SU-DHL-6 (cell line): ENCODE results near the gene OR52L1.

ENCODE experiments used
- H2AFZ ChIP-seq: fragments of 200-600 bp; sonication (generic); 2 replicates; pipeline ENCODE4 v1.6.1; 2014; ENCODE audit warnings: low read depth, mild to moderate bottlenecking, moderate library complexity, mixed read lengths, antibody characterized with exemption, low read length; ENCODE audit not compliant: severe bottlenecking
- H3F3A ChIP-seq: fragments of 200-600 bp; shearing (Covaris generic); 2 replicates; pipeline ENCODE4 v1.6.0; 2016; ENCODE audit warnings: antibody characterized with exemption, mild to moderate bottlenecking; ENCODE audit not compliant: insufficient read depth
- H3K27ac ChIP-seq: fragments of 200-600 bp; sonication (generic); 2 replicates; pipeline ENCODE4 v1.5.1; 2016; ENCODE audit warnings: low read depth, mild to moderate bottlenecking, low read length, moderate library complexity, mixed read lengths
- H3K27me3 ChIP-seq: fragments of 200-600 bp; sonication (generic), shearing (Covaris generic); 2 replicates; pipeline ENCODE4 v1.6.0; 2014; ENCODE audit warnings: mild to moderate bottlenecking, low read length
- H3K36me3 ChIP-seq: fragments of 200-600 bp; sonication (generic); 2 replicates; pipeline ENCODE4 v1.6.1; 2014; ENCODE audit warnings: mild to moderate bottlenecking, low read length, mixed read lengths
- H3K4me2 ChIP-seq: fragments of 300-600, 200-600 bp; shearing (Covaris generic), sonication (generic); 2 replicates; pipeline ENCODE4 v1.6.0; 2014; ENCODE audit warnings: low read length, low read depth, mild to moderate bottlenecking; ENCODE audit not compliant: poor library complexity, severe bottlenecking
- H3K4me3 ChIP-seq: fragments of 200-600 bp; sonication (generic); 2 replicates; pipeline ENCODE4 v1.5.1; 2014; ENCODE audit warnings: antibody characterized with exemption, low read length, mild to moderate bottlenecking, mixed read lengths; ENCODE audit not compliant: insufficient read depth, poor library complexity, severe bottlenecking
- H3K79me2 ChIP-seq: fragments of 200-600 bp; sonication (generic); 2 replicates; pipeline ENCODE4 v1.6.1; 2014; ENCODE audit warnings: mild to moderate bottlenecking, low read length, moderate library complexity; ENCODE audit not compliant: insufficient read depth
- H3K9ac ChIP-seq: fragments of 200-600 bp; sonication (generic); 2 replicates; pipeline ENCODE4 v1.7.0; 2014; ENCODE audit warnings: mild to moderate bottlenecking, low read length
- H3K9me2 ChIP-seq: fragments of 200-600 bp; sonication (generic); replicated peaks from 2 replicates; pipeline ENCODE4 v1.6.1; 2014; ENCODE audit warnings: low read length; ENCODE audit not compliant: insufficient read depth
- H3K9me3 ChIP-seq: fragments of 200-600 bp; sonication (generic); 2 replicates; pipeline ENCODE4 v1.6.1; 2014; ENCODE audit warnings: low read length, mixed read lengths; ENCODE audit not compliant: insufficient read depth
- H4K20me1 ChIP-seq: fragments of 200-600 bp; sonication (generic); 2 replicates; pipeline ENCODE4 v1.6.1; 2014; ENCODE audit warnings: low read depth, mild to moderate bottlenecking, antibody characterized with exemption, low read length, moderate library complexity, mixed read lengths
- CTCF ChIP-seq: fragments of 200-600 bp; sonication (generic); IDR thresholded peaks from one replicate; pipeline ENCODE4 v1.5.1; 2017; ENCODE audit warnings: antibody characterized with exemption, mild to moderate bottlenecking, low read length, moderate library complexity; ENCODE audit not compliant: insufficient read depth, poor library complexity, severe bottlenecking
- EZH2phosphoT487 ChIP-seq: fragments of 200-600 bp; sonication (generic), shearing (Covaris generic); conservative IDR thresholded peaks from 2 replicates; pipeline ENCODE4 v1.6.1; 2018; ENCODE audit warnings: mild to moderate bottlenecking, antibody characterized with exemption, low read length, moderate library complexity, mixed read lengths

OR52L1 gene

GRCh38 chr11:5989203-5989602 lies 2.4 kb upstream of the OR52L1 start:
- TF ChIP-seq EZH2phosphoT487 (no peak), CTCF (no peak)
- no peak overlapping the region for H3K4me3 ChIP-seq
- no peaks in the 10 kb centered on the region for H3K36me3 ChIP-seq
- H4K20me1 ChIP-seq = no peaks in the 10 kb centered on the region
- no peak overlapping the region for H3K9ac ChIP-seq
- no peaks in the 10 kb centered on the region for H3K79me2 ChIP-seq
- no peaks in the 10 kb centered on the region for H3K9me2 ChIP-seq
- no peaks in the 10 kb centered on the region for H3K27me3 ChIP-seq
- no peak overlapping the region for H3K27ac ChIP-seq
- no peaks in the 10 kb centered on the region for H3K9me3 ChIP-seq
- H3K4me2 ChIP-seq = no peak overlapping the region
- no peaks in the 10 kb centered on the region for H3F3A ChIP-seq
- H2AFZ ChIP-seq = no peak overlapping the region

GRCh38 chr11:5983443-5983842 lies 3.3 kb downstream of the OR52L1 start:
- Histone ChIP-seq H3K27me3 (no peaks in the 10 kb centered on the region), H3K79me2 (no peaks in the 10 kb centered on the region), H3K9me3 (no peaks in the 10 kb centered on the region), H3K27ac (no peak overlapping the region), H4K20me1 (no peaks in the 10 kb centered on the region), H3K4me2 (no peak overlapping the region), H3K4me3 (no peak overlapping the region), H3F3A (no peaks in the 10 kb centered on the region), H3K36me3 (no peaks in the 10 kb centered on the region), H3K9me2 (no peaks in the 10 kb centered on the region), H3K9ac (no peak overlapping the region), H2AFZ (no peak overlapping the region)
- TF ChIP-seq EZH2phosphoT487 = no peak
- no peak for TF ChIP-seq CTCF

GRCh38 chr11:5973530-5973929 lies 13.3 kb downstream of the OR52L1 start:
- H2AFZ ChIP-seq = no peak overlapping the region
- no peaks in the 10 kb centered on the region for H3K9me3 ChIP-seq
- no peak overlapping the region for H3K4me2 ChIP-seq
- no peak overlapping the region for H3K9ac ChIP-seq
- no peaks in the 10 kb centered on the region for H3K36me3 ChIP-seq
- H3K27me3 ChIP-seq = no peaks in the 10 kb centered on the region
- H3F3A ChIP-seq = no peaks in the 10 kb centered on the region
- H3K27ac ChIP-seq = no peak overlapping the region
- H3K79me2 ChIP-seq = no peaks in the 10 kb centered on the region
- H4K20me1 ChIP-seq = no peaks in the 10 kb centered on the region
- peaks cover 4% of the 10 kb centered on the region; the same call in 1 of the 2 replicates for H3K9me2 ChIP-seq
- no peak overlapping the region for H3K4me3 ChIP-seq
- TF ChIP-seq CTCF (no peak), EZH2phosphoT487 (no peak)

GRCh38 chr11:5968394-5968793 lies 18.4 kb downstream of the OR52L1 start, which contains the start of gene OR56A5:
Gene OR56A5, minus strand, starts transcription at chr11:5968494. Its CDS starts 0 bp downstream, at chr11:5968494.
- no peaks in the 10 kb centered on the region for H4K20me1 ChIP-seq
- no peak within 1 kb of the TSS for H3K4me2 ChIP-seq
- H2AFZ ChIP-seq = no peak within 1 kb of the TSS
- no peaks in the 10 kb centered on the region for H3K27me3 ChIP-seq
- H3F3A ChIP-seq = no peaks in the 10 kb centered on the region
- H3K9ac ChIP-seq = no peak within 1 kb of the TSS
- H3K4me3 ChIP-seq = no peak within 1 kb of the TSS
- H3K27ac ChIP-seq = no peak within 1 kb of the TSS
- no peaks in the 10 kb centered on the region for H3K9me3 ChIP-seq
- peaks cover 4% of the 10 kb centered on the region; the same call in 1 of the 2 replicates for H3K9me2 ChIP-seq
- H3K36me3 ChIP-seq = no peaks in the 10 kb centered on the region
- H3K79me2 ChIP-seq = no peaks in the 10 kb centered on the region
- no peak for TF ChIP-seq CTCF
- TF ChIP-seq EZH2phosphoT487 = no peak
